Cardiac muscle cell (in vitro differentiated cells and primary cell): ENCODE results near the gene SORCS3. TPM values are rescaled to one million over a fixed set of nuclear protein-coding genes. Genes with fewer than 3 reads are reported as not detected.

Experiments
- DNase-seq, 2 donors: peaks; one replicate each; pipeline versions ENCODE4 v3.0.0 to v3.0.0-alpha.2; 2010 to 2017; ENCODE audit warnings: low read depth in 1 of 2, low spot score in 1 of 2
- H3K27ac ChIP-seq: fragments of 200-600 bp; sonication (generic); 2 replicates; pipeline ENCODE4 v1.5.1; 2016
- H3K27me3 ChIP-seq: fragments of 200-600 bp; sonication (generic); 2 replicates; pipeline ENCODE4 v1.6.0; 2016; ENCODE audit warnings: control low read depth
- H3K36me3 ChIP-seq: fragments of 200-600 bp; sonication (generic); 2 replicates; pipeline ENCODE4 v1.5.1; 2016; ENCODE audit warnings: control low read depth
- H3K4me1 ChIP-seq: fragments of 200-600 bp; sonication (generic); 2 replicates; pipeline ENCODE4 v1.8.1; 2017; ENCODE audit warnings: low read depth, mild to moderate bottlenecking, mixed run types
- H3K4me3 ChIP-seq: fragments of 200-600 bp; sonication (generic); 2 replicates; pipeline ENCODE4 v1.5.1; 2016; ENCODE audit warnings: mild to moderate bottlenecking
- H3K9me3 ChIP-seq: fragments of 200-600 bp; sonication (generic); 2 replicates; pipeline ENCODE4 v1.5.1; 2017; ENCODE audit warnings: low read depth, mild to moderate bottlenecking, control low read depth
- polyA plus RNA-seq: library from polyadenylated mRNA; unstranded; fragments of >200 nt; fragmentation: Nextera tagmentation; extraction: Ambion mirVana; gene quantifications from 2 replicates; pipeline ENCODE4 v1.2.1, GENCODE V29; 2016
- total RNA-seq: library from RNA; depleted of rRNA; stranded (reverse); fragments of >200 nt; gene quantifications from 2 replicates; pipeline ENCODE4 v1.2.3, GENCODE V29; 2016
- TF ChIP-seq, protein P1 (sequence below): IDR thresholded peaks from 2 replicates; pipeline ENCODE4 v1.5.1; 2012; ENCODE audit warnings: low read depth, mild to moderate bottlenecking, low read length

SORCS3 gene
- total and polyA plus RNA-seq, 2 experiments from 2014 or later: 9.3 to 29.1 TPM

GRCh38 chr10:105161149-105161548 is 520.1 kb downstream of the SORCS3 start:
- H3K27ac ChIP-seq: no peak overlapping the region
- no peaks in the 10 kb centered on the region for H3K4me1 ChIP-seq
- no peak overlapping the region for H3K4me3 ChIP-seq
- peaks cover 2% of the 10 kb centered on the region for H3K36me3 ChIP-seq
- no peak for DNase-seq
- TF ChIP-seq, protein P1, sequence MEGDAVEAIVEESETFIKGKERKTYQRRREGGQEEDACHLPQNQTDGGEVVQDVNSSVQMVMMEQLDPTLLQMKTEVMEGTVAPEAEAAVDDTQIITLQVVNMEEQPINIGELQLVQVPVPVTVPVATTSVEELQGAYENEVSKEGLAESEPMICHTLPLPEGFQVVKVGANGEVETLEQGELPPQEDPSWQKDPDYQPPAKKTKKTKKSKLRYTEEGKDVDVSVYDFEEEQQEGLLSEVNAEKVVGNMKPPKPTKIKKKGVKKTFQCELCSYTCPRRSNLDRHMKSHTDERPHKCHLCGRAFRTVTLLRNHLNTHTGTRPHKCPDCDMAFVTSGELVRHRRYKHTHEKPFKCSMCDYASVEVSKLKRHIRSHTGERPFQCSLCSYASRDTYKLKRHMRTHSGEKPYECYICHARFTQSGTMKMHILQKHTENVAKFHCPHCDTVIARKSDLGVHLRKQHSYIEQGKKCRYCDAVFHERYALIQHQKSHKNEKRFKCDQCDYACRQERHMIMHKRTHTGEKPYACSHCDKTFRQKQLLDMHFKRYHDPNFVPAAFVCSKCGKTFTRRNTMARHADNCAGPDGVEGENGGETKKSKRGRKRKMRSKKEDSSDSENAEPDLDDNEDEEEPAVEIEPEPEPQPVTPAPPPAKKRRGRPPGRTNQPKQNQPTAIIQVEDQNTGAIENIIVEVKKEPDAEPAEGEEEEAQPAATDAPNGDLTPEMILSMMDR: no peak
- no peaks in the 10 kb centered on the region for H3K9me3 ChIP-seq
- H3K27me3 ChIP-seq: no peaks in the 10 kb centered on the region

- Histone ChIP-seq H3K27me3 (no peaks in the 10 kb centered on the region), H3K9me3 (no peaks in the 10 kb centered on the region), H3K4me1 (no peaks in the 10 kb centered on the region), H3K4me3 (no peak overlapping the region), H3K36me3 (peaks cover 2% of the 10 kb centered on the region), H3K27ac (no peak overlapping the region)
- TF ChIP-seq, protein P1: no peak
- DNase-seq: no peak
Observed at GRCh38 chr10:105161767-105162166, 520.7 kb downstream of the SORCS3 start.

DNA sequence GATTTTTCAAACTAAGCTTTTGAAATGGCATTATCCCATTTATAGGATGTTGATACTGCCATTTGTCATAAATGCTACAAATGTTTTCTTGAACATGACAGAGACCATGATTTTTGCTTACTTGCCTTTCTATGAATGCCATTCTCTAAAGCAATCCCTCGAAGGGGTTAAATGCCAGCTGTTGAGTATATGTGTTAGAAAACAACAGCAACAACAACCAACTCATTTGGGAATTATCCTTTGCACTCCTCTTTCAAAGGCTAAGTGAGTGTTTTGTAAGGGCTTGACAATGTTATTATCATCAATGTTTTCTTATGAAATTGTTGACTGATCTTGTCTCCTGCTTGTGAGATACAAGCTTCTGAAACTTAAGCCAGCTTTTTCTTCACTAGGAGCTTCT is 529.4 kb downstream of the SORCS3 start:
- H3K27me3 ChIP-seq: no peaks in the 10 kb centered on the region
- H3K4me1 ChIP-seq: no peaks in the 10 kb centered on the region
- no peaks in the 10 kb centered on the region for H3K36me3 ChIP-seq
- TF ChIP-seq, protein P1: no peak
- no peaks in the 10 kb centered on the region for H3K9me3 ChIP-seq
- no peak overlapping the region for H3K27ac ChIP-seq
- no peak for DNase-seq
- H3K4me3 ChIP-seq: no peak overlapping the region

DNA sequence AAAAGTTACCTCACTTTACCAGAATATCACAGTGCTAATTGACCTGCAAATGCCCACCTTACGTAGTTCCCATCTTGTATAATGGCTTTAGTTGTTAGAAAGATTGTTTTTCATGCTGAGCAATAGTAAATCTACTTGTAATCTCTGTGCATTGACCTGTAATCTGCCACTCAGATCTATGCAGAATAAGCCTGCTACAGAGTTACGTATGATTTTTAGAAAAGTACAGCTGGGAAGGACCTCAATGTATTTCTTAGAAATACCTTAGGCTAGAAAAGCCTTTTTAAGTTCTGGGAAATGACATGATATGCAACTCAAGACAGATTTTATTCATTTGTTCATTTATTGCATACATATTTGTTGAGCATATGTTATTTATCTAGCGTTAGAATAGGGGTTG is 530.9 kb downstream of the SORCS3 start:
- no peaks in the 10 kb centered on the region for H3K36me3 ChIP-seq
- DNase-seq: no peak

GRCh38 chr10:105181626-105182025 is 540.5 kb downstream of the SORCS3 start:
- no peaks in the 10 kb centered on the region for H3K27me3 ChIP-seq
- no peaks in the 10 kb centered on the region for H3K36me3 ChIP-seq
- peaks cover 3% of the 10 kb centered on the region for H3K4me1 ChIP-seq

More for the DNA sequence above, 530.9 kb downstream of the SORCS3 start:
- Histone ChIP-seq H3K9me3 (no peaks in the 10 kb centered on the region), H3K27me3 (no peaks in the 10 kb centered on the region), H3K4me3 (no peak overlapping the region), H3K27ac (no peak overlapping the region), H3K4me1 (no peaks in the 10 kb centered on the region)
- TF ChIP-seq, protein P1: no peak

More at GRCh38 chr10:105181626-105182025, 540.5 kb downstream of the SORCS3 start:
- Histone ChIP-seq H3K9me3 (no peaks in the 10 kb centered on the region), H3K4me3 (no peak overlapping the region), H3K27ac (no peak overlapping the region)
- TF ChIP-seq, protein P1: no peak
- DNase-seq: peak in 1 of 2 donors; percentile 54
